H9 (cell line): ENCODE data around the gene IL1RL1. TPM values are rescaled to one million over a fixed set of nuclear protein-coding genes. Genes with fewer than 3 reads are reported as not detected.

Experiments
- DNase-seq: peaks from one replicate; pipeline ENCODE4 v3.0.0-alpha.2; 2017
- H2AFZ ChIP-seq: one replicate; pipeline ENCODE4 v1.6.1; 2013; ENCODE audit warnings: mild to moderate bottlenecking, low read length, control low read depth, moderate library complexity
- H2AK5ac ChIP-seq: 2 replicates; pipeline ENCODE4 v1.6.1; 2013; ENCODE audit warnings: low read length, control low read depth, mixed read lengths; ENCODE audit not compliant: insufficient read length
- H2BK120ac ChIP-seq: one replicate; pipeline ENCODE4 v1.6.1; 2013; ENCODE audit warnings: low read depth, mild to moderate bottlenecking, low read length, control low read depth, inconsistent platforms; ENCODE audit not compliant: poor library complexity, severe bottlenecking
- H2BK12ac ChIP-seq: 2 replicates; pipeline ENCODE4 v1.6.1; 2013; ENCODE audit warnings: low read length, control low read depth, mixed read lengths, low read depth; ENCODE audit not compliant: insufficient read length
- H2BK15ac ChIP-seq: 2 replicates; pipeline ENCODE4 v1.6.1; 2013; ENCODE audit warnings: low read depth, low read length, control low read depth
- H2BK20ac ChIP-seq: one replicate; pipeline ENCODE4 v1.6.1; 2013; ENCODE audit warnings: low read depth, mild to moderate bottlenecking, low read length, control low read depth, inconsistent platforms; ENCODE audit not compliant: poor library complexity, severe bottlenecking
- H2BK5ac ChIP-seq: 2 replicates; pipeline ENCODE4 v1.6.1; 2013; ENCODE audit warnings: low read length, control low read depth, mixed read lengths; ENCODE audit not compliant: insufficient read length
- H3K14ac ChIP-seq: 2 replicates; pipeline ENCODE4 v1.6.1; 2013; ENCODE audit warnings: low read length, control low read depth; ENCODE audit not compliant: insufficient read depth
- H3K18ac ChIP-seq: 2 replicates; pipeline ENCODE4 v1.6.1; 2013; ENCODE audit warnings: low read depth, mild to moderate bottlenecking, mixed read lengths, low read length, control low read depth; ENCODE audit not compliant: insufficient read length
- H3K23ac ChIP-seq: 2 replicates; pipeline ENCODE4 v1.6.1; 2013; ENCODE audit warnings: low read length, control low read depth, mixed read lengths, low read depth; ENCODE audit not compliant: insufficient read length
- H3K23me2 ChIP-seq: 2 replicates; pipeline ENCODE4 v1.6.1; 2013; ENCODE audit warnings: low read depth, mild to moderate bottlenecking, mixed read lengths, low read length, control low read depth; ENCODE audit not compliant: insufficient read length, poor library complexity, severe bottlenecking
- H3K27ac ChIP-seq: 2 replicates; pipeline ENCODE4 v1.5.1; 2013; ENCODE audit warnings: low read length, control low read depth, mixed read lengths, low read depth; ENCODE audit not compliant: insufficient read length
- H3K27me3 ChIP-seq: 2 replicates; pipeline ENCODE4 v1.6.1; 2013; ENCODE audit warnings: low read length, control low read depth, inconsistent platforms; ENCODE audit not compliant: insufficient read depth
- H3K4ac ChIP-seq: 2 replicates; pipeline ENCODE4 v1.6.1; 2013; ENCODE audit warnings: low read depth, mild to moderate bottlenecking, control low read depth, inconsistent platforms, low read length, moderate library complexity
- H3K4me1 ChIP-seq: 2 replicates; pipeline ENCODE4 v1.6.1; 2013; ENCODE audit warnings: low read length, control low read depth, inconsistent platforms; ENCODE audit not compliant: insufficient read depth
- H3K4me2 ChIP-seq: 2 replicates; pipeline ENCODE4 v1.6.1; 2013; ENCODE audit warnings: low read length, control low read depth, mixed read lengths; ENCODE audit not compliant: insufficient read length, insufficient read depth
- H3K56ac ChIP-seq: 2 replicates; pipeline ENCODE4 v1.6.1; 2013; ENCODE audit warnings: low read depth, mild to moderate bottlenecking, mixed read lengths, low read length, control low read depth; ENCODE audit not compliant: insufficient read length
- H3K79me1 ChIP-seq: 2 replicates; pipeline ENCODE4 v1.6.1; 2013; ENCODE audit warnings: low read depth, mild to moderate bottlenecking, moderate library complexity, low read length, control low read depth, inconsistent platforms; ENCODE audit not compliant: insufficient read depth, poor library complexity, severe bottlenecking
- H3K79me2 ChIP-seq: 2 replicates; pipeline ENCODE4 v1.6.1; 2013; ENCODE audit warnings: low read length, control low read depth, inconsistent platforms; ENCODE audit not compliant: insufficient read depth
- H3K9ac ChIP-seq: 2 replicates; pipeline ENCODE4 v1.6.1; 2013; ENCODE audit warnings: low read length, control low read depth, mixed read lengths; ENCODE audit not compliant: insufficient read length; ENCODE audit errors: extremely low read depth
- H3K9me3 ChIP-seq: one replicate; pipeline ENCODE4 v1.6.1; 2013; ENCODE audit warnings: low read depth, low read length, inconsistent platforms; ENCODE audit not compliant: control insufficient read depth
- H3T11ph ChIP-seq: one replicate; pipeline ENCODE4 v1.6.1; 2013; ENCODE audit warnings: mild to moderate bottlenecking, low read length, control low read depth, inconsistent platforms
- H4K20me1 ChIP-seq: one replicate; pipeline ENCODE4 v1.6.1; 2013; ENCODE audit not compliant: control insufficient read depth, insufficient read length, insufficient read depth
- H4K5ac ChIP-seq: 2 replicates; pipeline ENCODE4 v1.6.1; 2013; ENCODE audit warnings: low read depth, mild to moderate bottlenecking, mixed read lengths, low read length, control low read depth; ENCODE audit not compliant: insufficient read length
- H4K8ac ChIP-seq: replicated peaks from 2 replicates; pipeline ENCODE4 v1.6.1; 2013; ENCODE audit warnings: low read length, control low read depth, mixed read lengths, low read depth; ENCODE audit not compliant: insufficient read length
- H4K91ac ChIP-seq: 2 replicates; pipeline ENCODE4 v1.6.1; 2013; ENCODE audit warnings: low read depth, mild to moderate bottlenecking, moderate library complexity, mixed read lengths, low read length, control low read depth; ENCODE audit not compliant: insufficient read length
- H3K27ac Mint-ChIP-seq, 3 experiments: 2 replicates in 2 of 3; 3 replicates in 1 of 3; pipeline ENCODE4 v1.8.0; 2020 to 2021; ENCODE audit warnings: mixed read lengths in 3 of 3, mild to moderate bottlenecking in 1 of 3, moderate library complexity in 1 of 3
- H3K27me3 Mint-ChIP-seq: 2 replicates; pipeline ENCODE4 v1.8.0; 2021; ENCODE audit warnings: low read depth, mild to moderate bottlenecking, moderate library complexity, mixed read lengths
- H3K36me3 Mint-ChIP-seq, 3 experiments: 2 replicates in 2 of 3; 3 replicates in 1 of 3; pipeline ENCODE4 v1.8.0; 2020 to 2021; ENCODE audit warnings: low read depth in 3 of 3, mixed read lengths in 3 of 3; ENCODE audit not compliant: insufficient read depth in 1 of 3
- H3K4me1 Mint-ChIP-seq, 2 experiments: 2 replicates each; pipeline ENCODE4 v1.8.0; 2020; ENCODE audit warnings: mixed read lengths in 2 of 2
- H3K4me3 Mint-ChIP-seq, 2 experiments: 2 replicates in 1 of 2; 3 replicates in 1 of 2; pipeline ENCODE4 v1.8.0; 2020 to 2021; ENCODE audit warnings: mild to moderate bottlenecking in 2 of 2, mixed read lengths in 2 of 2, moderate library complexity in 1 of 2
- H3K9me3 Mint-ChIP-seq, 2 experiments: 2 replicates in 1 of 2; 3 replicates in 1 of 2; pipeline ENCODE4 v1.8.0; 2020; ENCODE audit warnings: mild to moderate bottlenecking in 2 of 2, mixed read lengths in 2 of 2, moderate library complexity in 1 of 2
- total RNA-seq: library from RNA; stranded (reverse); gene quantifications from 2 replicates; pipeline ENCODE4 v1.2.1, GENCODE V29; 2021
- TF ChIP-seq, protein P1 (sequence below): fragments of 200-600 bp; sonication (generic); conservative IDR thresholded peaks from 3 replicates; pipeline ENCODE4 v1.8.0; 2021; ENCODE audit warnings: antibody characterized with exemption, mild to moderate bottlenecking

The IL1RL1 gene
- total RNA-seq, 1 experiment from 2014 or later, result not detected

DNA sequence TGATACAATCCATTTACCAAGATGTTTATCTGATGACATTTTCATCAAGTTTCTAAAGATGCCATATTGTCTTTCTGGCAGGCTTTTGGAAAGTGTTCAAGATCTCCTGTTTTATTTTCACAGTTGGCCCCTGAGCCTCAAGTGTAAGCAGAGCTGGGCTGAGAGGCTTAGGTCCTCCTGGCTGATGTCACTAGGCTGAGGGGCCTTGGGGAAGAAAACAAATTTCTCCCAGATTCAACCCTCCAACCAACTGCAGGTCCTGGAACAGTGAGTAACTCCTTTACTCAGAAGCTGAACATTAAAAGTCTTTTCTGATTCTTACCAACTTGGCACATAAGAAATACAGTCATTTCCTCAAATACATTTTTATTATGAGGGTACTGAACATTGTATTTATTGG lies 14.9 kb upstream of the IL1RL1 start:
- no peak overlapping the region for H2BK20ac ChIP-seq
- Mint-ChIP-seq H3K4me3 (no peak overlapping the region), H3K27ac (no peak overlapping the region), H3K27me3 (peaks cover 3% of the 10 kb centered on the region; the same call in 1 of the 2 replicates), H3K4me1 (no peaks in the 10 kb centered on the region), H3K9me3 (no peaks in the 10 kb centered on the region), H3K36me3 (no peaks in the 10 kb centered on the region)
- no peak overlapping the region for H2AK5ac ChIP-seq
- H3K27me3 ChIP-seq, result no peaks in the 10 kb centered on the region
- no peaks in the 10 kb centered on the region for H3K79me2 ChIP-seq
- TF ChIP-seq, protein P1, sequence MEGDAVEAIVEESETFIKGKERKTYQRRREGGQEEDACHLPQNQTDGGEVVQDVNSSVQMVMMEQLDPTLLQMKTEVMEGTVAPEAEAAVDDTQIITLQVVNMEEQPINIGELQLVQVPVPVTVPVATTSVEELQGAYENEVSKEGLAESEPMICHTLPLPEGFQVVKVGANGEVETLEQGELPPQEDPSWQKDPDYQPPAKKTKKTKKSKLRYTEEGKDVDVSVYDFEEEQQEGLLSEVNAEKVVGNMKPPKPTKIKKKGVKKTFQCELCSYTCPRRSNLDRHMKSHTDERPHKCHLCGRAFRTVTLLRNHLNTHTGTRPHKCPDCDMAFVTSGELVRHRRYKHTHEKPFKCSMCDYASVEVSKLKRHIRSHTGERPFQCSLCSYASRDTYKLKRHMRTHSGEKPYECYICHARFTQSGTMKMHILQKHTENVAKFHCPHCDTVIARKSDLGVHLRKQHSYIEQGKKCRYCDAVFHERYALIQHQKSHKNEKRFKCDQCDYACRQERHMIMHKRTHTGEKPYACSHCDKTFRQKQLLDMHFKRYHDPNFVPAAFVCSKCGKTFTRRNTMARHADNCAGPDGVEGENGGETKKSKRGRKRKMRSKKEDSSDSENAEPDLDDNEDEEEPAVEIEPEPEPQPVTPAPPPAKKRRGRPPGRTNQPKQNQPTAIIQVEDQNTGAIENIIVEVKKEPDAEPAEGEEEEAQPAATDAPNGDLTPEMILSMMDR, result no peak
- no peak overlapping the region for H3T11ph ChIP-seq
- no peak overlapping the region for H3K4ac ChIP-seq
- no peak for DNase-seq
- H3K23me2 ChIP-seq, result no peaks in the 10 kb centered on the region
- no peak overlapping the region for H3K9ac ChIP-seq
- no peak overlapping the region for H3K18ac ChIP-seq
- H3K14ac ChIP-seq, result no peak overlapping the region
- H2BK15ac ChIP-seq, result no peak overlapping the region
- no peaks in the 10 kb centered on the region for H4K20me1 ChIP-seq
- no peaks in the 10 kb centered on the region for H3K9me3 ChIP-seq
- no peak overlapping the region for H2AFZ ChIP-seq
- no peak overlapping the region for H2BK5ac ChIP-seq
- H4K8ac ChIP-seq, result no peak overlapping the region
- no peak overlapping the region for H3K56ac ChIP-seq
- no peak overlapping the region for H3K23ac ChIP-seq
- H3K4me1 ChIP-seq, result no peaks in the 10 kb centered on the region
- no peak overlapping the region for H2BK12ac ChIP-seq
- H3K27ac ChIP-seq, result no peak overlapping the region
- no peaks in the 10 kb centered on the region for H3K79me1 ChIP-seq
- no peak overlapping the region for H2BK120ac ChIP-seq
- no peak overlapping the region for H4K91ac ChIP-seq
- H3K4me2 ChIP-seq, result no peak overlapping the region
- no peak overlapping the region for H4K5ac ChIP-seq
